GM12874 (cell line): ENCODE results near the gene PGS1.
A peak's percentile ranks its signal among the peaks of the same experiment; 100 is the strongest.

Experiments
- TF ChIP-seq, protein P1 (sequence below): IDR thresholded peaks from 2 replicates; pipeline ENCODE4 v1.5.1; 2011; ENCODE audit warnings: low read depth, mild to moderate bottlenecking, control low read depth, low read length, moderate library complexity; ENCODE audit not compliant: insufficient read depth

The PGS1 gene

DNA sequence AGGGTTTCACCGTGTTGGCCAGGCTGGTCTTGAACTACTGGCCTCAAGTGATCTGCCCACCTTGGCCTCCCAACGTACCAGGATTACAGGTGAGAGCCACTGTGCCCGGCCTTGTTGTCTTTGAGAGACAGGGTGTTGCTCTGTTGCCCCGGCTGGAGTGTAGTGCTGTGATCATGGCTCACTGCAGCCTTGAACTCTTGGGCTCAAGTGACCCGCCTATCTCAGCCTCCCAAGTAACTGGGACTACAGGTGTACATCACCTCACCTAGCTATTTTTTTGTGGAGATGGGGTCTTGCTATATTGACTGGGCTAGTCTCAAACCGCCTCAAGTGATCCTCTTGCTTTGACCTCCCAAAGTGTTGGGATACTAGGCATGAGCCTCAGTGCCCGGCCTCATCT, 68.4 kb downstream of the PGS1 start:
- TF ChIP-seq, protein P1, sequence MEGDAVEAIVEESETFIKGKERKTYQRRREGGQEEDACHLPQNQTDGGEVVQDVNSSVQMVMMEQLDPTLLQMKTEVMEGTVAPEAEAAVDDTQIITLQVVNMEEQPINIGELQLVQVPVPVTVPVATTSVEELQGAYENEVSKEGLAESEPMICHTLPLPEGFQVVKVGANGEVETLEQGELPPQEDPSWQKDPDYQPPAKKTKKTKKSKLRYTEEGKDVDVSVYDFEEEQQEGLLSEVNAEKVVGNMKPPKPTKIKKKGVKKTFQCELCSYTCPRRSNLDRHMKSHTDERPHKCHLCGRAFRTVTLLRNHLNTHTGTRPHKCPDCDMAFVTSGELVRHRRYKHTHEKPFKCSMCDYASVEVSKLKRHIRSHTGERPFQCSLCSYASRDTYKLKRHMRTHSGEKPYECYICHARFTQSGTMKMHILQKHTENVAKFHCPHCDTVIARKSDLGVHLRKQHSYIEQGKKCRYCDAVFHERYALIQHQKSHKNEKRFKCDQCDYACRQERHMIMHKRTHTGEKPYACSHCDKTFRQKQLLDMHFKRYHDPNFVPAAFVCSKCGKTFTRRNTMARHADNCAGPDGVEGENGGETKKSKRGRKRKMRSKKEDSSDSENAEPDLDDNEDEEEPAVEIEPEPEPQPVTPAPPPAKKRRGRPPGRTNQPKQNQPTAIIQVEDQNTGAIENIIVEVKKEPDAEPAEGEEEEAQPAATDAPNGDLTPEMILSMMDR = no peak

- TF ChIP-seq, protein P1 = peak; percentile 41; the same call in 1 of the 2 replicates
These were observed 70.0 kb downstream of the PGS1 start for GRCh38 chr17:78448356-78448993.

GRCh38 chr17:78449983-78450595, 71.6 kb downstream of the PGS1 start:
- TF ChIP-seq, protein P1 = no peak

- TF ChIP-seq, protein P1 = no peak
These were observed 72.4 kb downstream of the PGS1 start for GRCh38 chr17:78450696-78451345.

GRCh38 chr17:78451753-78452152, 73.3 kb downstream of the PGS1 start:
- TF ChIP-seq, protein P1 = no peak

DNA sequence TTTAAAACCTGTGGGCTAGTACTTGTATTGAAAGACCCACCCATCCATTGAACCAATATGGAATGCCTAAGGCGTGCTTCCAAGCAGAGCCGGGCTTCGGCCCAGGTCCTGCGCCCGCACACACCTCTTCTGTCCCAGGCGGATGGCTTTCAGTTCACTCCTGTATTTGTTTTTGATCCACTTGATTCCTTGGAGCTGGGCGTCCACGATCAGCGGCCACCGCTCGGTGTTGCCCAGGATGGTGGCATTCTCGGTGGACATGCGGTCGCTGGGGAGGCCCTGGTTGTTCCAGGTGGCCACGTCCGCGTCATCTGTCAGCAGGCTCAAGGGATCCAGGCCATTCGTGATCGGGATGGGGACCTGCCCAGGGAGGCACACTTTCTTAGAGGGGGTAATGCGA, 75.9 kb downstream of the PGS1 start:
- TF ChIP-seq, protein P1 = no peak

DNA sequence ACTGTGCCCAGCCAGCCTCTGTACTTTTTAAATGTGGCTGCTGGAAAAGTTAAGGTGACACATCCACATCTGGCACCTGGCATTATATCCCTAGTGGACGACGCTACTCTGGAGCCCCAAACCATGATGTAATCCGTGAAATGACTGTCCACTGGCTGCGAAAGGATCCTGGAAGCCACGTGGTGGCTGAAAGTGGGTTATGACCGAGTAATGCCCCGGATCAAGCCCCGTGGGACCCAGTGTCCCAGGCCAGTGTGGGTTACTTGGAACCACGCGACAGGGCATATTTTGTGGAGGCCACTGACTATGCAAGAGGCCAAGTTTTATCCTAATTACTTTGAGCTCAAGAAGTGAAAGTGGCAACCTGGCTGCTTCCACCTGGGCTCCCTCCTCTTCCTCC, 79.6 kb downstream of the PGS1 start:
- TF ChIP-seq, protein P1 = no peak
